DMS153 treated with DMSO at 0.1 percent for 48 hours (cell line): Measurements from ENCODE around the gene DDX39A.
A peak's percentile ranks its signal among the peaks of the same experiment; 100 is the strongest.
"Not testable (repeated sequence)": the region's sequence is repeated elsewhere in the genome, so short reads cannot be mapped to it uniquely, and the experiment has no call there.

ENCODE experiments used
- DNase-seq: peaks from one replicate; lab custom pipeline; 2025; ENCODE audit not compliant: unreplicated experiment; lab: John Stamatoyannopoulos, UW

DDX39A gene

GRCh38 chr19:14367016-14367415, 52.1 kb downstream of the DDX39A start:
- no peak for DNase-seq

GRCh38 chr19:14366529-14366928, 52.6 kb downstream of the DDX39A start:
- peak; percentile 88 for DNase-seq

GRCh38 chr19:14364098-14364443, 55.1 kb downstream of the DDX39A start:
- DNase-seq = not testable (repeated sequence)

- DNase-seq = peak; percentile 29
Observed at GRCh38 chr19:14363183-14364097, 55.7 kb downstream of the DDX39A start.

GRCh38 chr19:14361824-14362223, 57.3 kb downstream of the DDX39A start:
- DNase-seq = no peak
